Upper lobe of right lung (tissue), 1 donor: ENCODE data around the gene FOXK2. TPM values are rescaled to one million over a fixed set of nuclear protein-coding genes. Genes with fewer than 3 reads are reported as not detected.

ENCODE experiments used
- ATAC-seq: fragments of 200-7000 bp; cut with Tn5 transposase; one replicate; pipeline ENCODE4 v1.9.1; 2020; ENCODE audit warnings: mild to moderate bottlenecking, moderate library complexity
- DNase-seq: peaks from one replicate; pipeline ENCODE4 v3.0.0-alpha.2; 2020
- H3K27ac ChIP-seq: fragments of 200-600 bp; one replicate; pipeline ENCODE4 v1.8.0; 2022
- H3K27me3 ChIP-seq: fragments of 200-600 bp; one replicate; pipeline ENCODE4 v1.8.0; 2022; ENCODE audit warnings: mild to moderate bottlenecking
- H3K36me3 ChIP-seq: fragments of 200-600 bp; one replicate; pipeline ENCODE4 v1.8.0; 2022
- H3K4me1 ChIP-seq: fragments of 200-600 bp; one replicate; pipeline ENCODE4 v1.8.0; 2022
- H3K4me3 ChIP-seq: fragments of 200-600 bp; one replicate; pipeline ENCODE4 v1.8.0; 2022; ENCODE audit warnings: mild to moderate bottlenecking
- H3K9me3 ChIP-seq: fragments of 200-600 bp; one replicate; pipeline ENCODE4 v1.8.0; 2022
- CTCF ChIP-seq: fragments of 200-600 bp; IDR thresholded peaks from one replicate; pipeline ENCODE4 v1.8.0; 2022; ENCODE audit warnings: antibody characterized with exemption
- intact Hi-C: fragments of 100-400 bp; cut with DNase I; formaldehyde crosslinking; loops from one replicate; pipeline ENCODE4 v1.11.0; 2022
- total RNA-seq: library from RNA; stranded (reverse); fragmentation: NEBNext Ultra II Directional; extraction: Animal tissue kit (Norgen Biotek cat#: 25700); gene quantifications from one replicate; pipeline ENCODE4 v1.2.1, GENCODE V29; 2021
- donor health status: DM: no; HTN: yes; CAD: no; lungs with severe emphysema.

FOXK2 gene
- total RNA-seq, 1 donor from 2014 or later, result 62.4 TPM

GRCh38 chr17:82638183-82638773 lies 118.7 kb downstream of the FOXK2 start:
- Histone ChIP-seq H3K27me3 (no peaks in the 10 kb centered on the region), H3K4me1 (no peaks in the 10 kb centered on the region), H3K36me3 (peaks cover 39% of the 10 kb centered on the region), H3K4me3 (no peak overlapping the region), H3K27ac (no peak overlapping the region), H3K9me3 (no peaks in the 10 kb centered on the region)
- DNase-seq, result no peak
- no peak for ATAC-seq
- intact Hi-C loops, result no loop called here
- TF ChIP-seq CTCF, result no peak

DNA sequence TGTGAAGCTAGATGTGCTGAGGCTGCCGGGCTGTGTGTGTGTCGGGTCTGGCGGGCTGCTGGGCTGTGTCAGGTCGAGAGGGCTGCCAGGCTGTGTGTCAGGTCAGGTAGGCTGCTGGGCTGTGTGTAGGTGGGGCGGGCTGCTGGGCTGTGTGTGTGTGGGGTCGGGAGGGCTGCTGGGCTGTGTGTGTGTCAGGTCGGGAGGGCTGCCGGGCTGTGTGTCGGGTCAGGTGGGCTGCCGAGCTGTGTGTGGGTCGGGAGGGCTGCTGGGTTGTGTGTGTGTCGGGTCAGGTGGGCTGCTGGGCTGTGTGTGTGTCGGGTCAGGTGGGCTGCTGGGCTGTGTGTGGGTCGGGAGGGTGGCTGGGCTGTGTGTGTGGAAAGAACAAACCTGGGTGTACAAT lies 120.1 kb downstream of the FOXK2 start:
- intact Hi-C loops, result no loop called here
- DNase-seq, result no peak

GRCh38 chr17:82640036-82640435 lies 120.5 kb downstream of the FOXK2 start:
- DNase-seq (no peak), ATAC-seq (no peak)
- Histone ChIP-seq H3K9me3 (no peaks in the 10 kb centered on the region), H3K4me1 (no peaks in the 10 kb centered on the region), H3K27ac (no peak overlapping the region), H3K27me3 (no peaks in the 10 kb centered on the region), H3K36me3 (peaks cover 46% of the 10 kb centered on the region), H3K4me3 (no peak overlapping the region)
- intact Hi-C loops, result no loop called here
- no peak for TF ChIP-seq CTCF

More for the DNA sequence above, 120.1 kb downstream of the FOXK2 start:
- H3K27ac ChIP-seq, result no peak overlapping the region
- ATAC-seq, result peak; percentile 46
- H3K4me1 ChIP-seq, result no peaks in the 10 kb centered on the region
- no peak overlapping the region for H3K4me3 ChIP-seq
- no peaks in the 10 kb centered on the region for H3K9me3 ChIP-seq
- H3K27me3 ChIP-seq, result no peaks in the 10 kb centered on the region
- peaks cover 46% of the 10 kb centered on the region for H3K36me3 ChIP-seq
- no peak for TF ChIP-seq CTCF

DNA sequence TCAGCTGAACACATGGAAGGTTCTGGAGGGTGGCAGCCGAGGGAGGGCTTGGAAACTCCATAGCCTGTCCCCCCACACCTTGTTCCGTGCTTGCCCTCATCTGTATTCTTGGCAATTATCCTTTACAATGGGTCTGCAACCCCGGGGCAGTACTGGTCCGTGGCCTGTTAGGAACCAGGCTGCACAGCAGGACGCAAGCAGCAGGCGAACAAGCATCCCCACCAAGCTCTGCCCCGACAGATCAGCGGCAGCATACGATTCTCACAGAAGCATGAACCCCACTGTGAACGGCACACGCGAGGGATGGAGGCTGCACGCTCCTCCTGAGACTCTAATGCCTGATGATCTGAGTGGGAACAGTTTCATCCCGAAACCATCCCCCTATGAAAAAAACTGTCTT lies 122.5 kb downstream of the FOXK2 start:
- Histone ChIP-seq H3K27me3 (no peaks in the 10 kb centered on the region), H3K9me3 (no peaks in the 10 kb centered on the region), H3K36me3 (peaks cover 46% of the 10 kb centered on the region), H3K4me3 (no peak overlapping the region), H3K4me1 (peaks cover 7% of the 10 kb centered on the region), H3K27ac (no peak overlapping the region)
- DNase-seq, result no peak
- intact Hi-C loops, result no loop called here
- ATAC-seq, result no peak
- TF ChIP-seq CTCF, result no peak

DNA sequence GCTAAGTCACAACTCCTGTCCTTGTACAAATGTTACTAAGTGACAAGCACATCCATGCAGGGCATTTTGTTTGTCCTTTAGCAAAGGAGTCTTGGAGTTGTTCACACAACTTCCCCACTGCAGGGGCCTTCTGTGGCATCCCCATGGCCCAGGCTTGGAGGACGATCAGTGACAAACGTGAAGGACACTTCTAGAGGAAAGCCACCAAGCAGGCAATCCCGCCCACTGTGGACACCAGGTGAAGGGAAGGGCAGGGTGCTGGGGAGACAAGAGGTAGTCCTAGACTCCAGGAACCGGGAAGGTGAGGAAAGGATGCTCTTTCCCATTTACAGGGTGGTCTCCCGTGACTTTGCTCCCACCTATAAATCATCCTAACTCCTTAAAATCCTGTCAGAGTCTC lies 124.6 kb downstream of the FOXK2 start:
- DNase-seq, result no peak
- H3K36me3 ChIP-seq, result peaks cover 46% of the 10 kb centered on the region

More for the DNA sequence above, 124.6 kb downstream of the FOXK2 start:
- intact Hi-C loops, result no loop called here
- no peaks in the 10 kb centered on the region for H3K27me3 ChIP-seq
- no peak overlapping the region for H3K4me3 ChIP-seq
- H3K9me3 ChIP-seq, result no peaks in the 10 kb centered on the region
- TF ChIP-seq CTCF, result no peak
- peaks cover 11% of the 10 kb centered on the region for H3K4me1 ChIP-seq
- H3K27ac ChIP-seq, result no peak overlapping the region
- no peak for ATAC-seq
